GM19099 (cell line): ENCODE measurements around the gene GLT1D1.

Source experiments
- POLR2A ChIP-seq: IDR thresholded peaks from 3 replicates; pipeline ENCODE4 v1.6.1; 2011; ENCODE audit warnings: low read depth; ENCODE audit not compliant: insufficient read length; ENCODE audit errors: extremely low read depth

GLT1D1 gene

DNA sequence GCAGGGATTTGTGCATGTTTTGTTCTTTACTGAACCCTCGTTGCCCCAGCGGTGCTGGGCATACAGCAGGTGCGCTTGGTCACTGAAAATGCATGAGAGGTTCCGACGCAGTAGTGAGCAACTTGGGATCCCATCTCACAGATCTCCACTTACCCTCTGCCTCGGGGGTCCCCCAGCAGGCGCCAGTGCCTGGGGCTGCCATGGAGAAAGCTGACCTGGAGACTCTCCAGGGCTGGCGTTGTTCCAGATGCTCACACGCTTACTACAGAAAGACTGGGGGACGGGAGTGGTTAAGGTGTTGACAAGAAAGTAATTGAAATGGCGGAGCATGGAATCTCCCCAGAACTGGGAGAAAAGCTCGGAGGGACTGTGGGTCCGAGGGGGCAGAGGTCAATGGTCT is 14.2 kb downstream of the GLT1D1 start:
- TF ChIP-seq POLR2A: no peak

DNA sequence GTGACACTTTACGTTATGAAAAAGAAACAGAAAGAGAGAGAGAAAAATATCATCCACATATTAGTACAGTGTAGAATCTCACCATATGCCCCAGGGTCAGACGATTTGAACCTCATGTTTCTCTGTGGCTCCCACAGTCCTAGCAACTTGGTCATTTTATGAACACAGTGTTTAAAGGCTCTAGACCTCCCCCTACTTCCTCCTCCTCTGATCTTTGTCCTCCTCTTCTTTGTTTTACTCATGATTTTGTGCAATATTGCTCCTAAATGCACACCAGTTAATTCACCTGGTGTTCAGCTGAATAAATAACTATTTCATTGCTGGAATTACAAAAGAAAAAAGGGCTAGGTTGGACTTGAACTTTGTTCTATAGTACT is 18.2 kb downstream of the GLT1D1 start:
- no peak for TF ChIP-seq POLR2A

DNA sequence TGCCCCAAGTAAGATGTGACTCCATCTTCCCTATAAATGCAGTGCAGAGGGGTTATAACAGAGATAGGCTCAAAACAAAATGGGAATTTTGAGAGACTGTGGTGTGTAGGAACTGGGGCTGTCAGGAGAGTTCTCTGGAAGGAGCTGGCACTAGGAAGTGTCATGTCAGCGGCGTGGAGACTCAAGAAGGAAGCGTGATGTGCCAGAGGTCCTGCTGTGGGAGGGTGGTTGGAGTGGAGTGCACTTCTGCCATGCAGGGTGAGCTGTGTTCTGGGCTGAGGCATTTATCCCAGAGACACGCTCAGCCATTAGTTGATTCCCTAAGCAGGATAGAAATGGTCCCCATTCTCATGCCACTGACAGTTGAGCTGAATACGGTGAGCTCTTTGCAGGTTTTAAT is 19.0 kb downstream of the GLT1D1 start:
- TF ChIP-seq POLR2A: no peak

DNA sequence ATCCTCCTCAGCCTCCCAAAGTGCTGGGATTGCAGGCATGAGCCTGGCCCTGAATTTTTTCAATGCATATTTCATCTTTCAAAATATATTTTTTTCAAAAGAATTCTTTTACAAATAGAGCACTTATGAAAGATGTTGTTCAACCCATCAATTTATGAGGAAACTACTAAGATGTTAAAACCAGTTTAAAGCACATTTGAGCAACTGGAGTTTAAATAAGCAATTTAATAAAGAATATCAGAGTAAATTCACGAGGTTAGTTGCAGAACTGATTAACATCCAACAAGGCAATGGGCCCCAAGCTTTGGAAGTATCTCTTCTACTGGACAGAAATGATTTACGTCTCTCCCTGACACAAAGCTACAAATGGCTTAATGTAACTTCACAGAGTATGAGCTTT is 23.3 kb downstream of the GLT1D1 start:
- TF ChIP-seq POLR2A: no peak

DNA sequence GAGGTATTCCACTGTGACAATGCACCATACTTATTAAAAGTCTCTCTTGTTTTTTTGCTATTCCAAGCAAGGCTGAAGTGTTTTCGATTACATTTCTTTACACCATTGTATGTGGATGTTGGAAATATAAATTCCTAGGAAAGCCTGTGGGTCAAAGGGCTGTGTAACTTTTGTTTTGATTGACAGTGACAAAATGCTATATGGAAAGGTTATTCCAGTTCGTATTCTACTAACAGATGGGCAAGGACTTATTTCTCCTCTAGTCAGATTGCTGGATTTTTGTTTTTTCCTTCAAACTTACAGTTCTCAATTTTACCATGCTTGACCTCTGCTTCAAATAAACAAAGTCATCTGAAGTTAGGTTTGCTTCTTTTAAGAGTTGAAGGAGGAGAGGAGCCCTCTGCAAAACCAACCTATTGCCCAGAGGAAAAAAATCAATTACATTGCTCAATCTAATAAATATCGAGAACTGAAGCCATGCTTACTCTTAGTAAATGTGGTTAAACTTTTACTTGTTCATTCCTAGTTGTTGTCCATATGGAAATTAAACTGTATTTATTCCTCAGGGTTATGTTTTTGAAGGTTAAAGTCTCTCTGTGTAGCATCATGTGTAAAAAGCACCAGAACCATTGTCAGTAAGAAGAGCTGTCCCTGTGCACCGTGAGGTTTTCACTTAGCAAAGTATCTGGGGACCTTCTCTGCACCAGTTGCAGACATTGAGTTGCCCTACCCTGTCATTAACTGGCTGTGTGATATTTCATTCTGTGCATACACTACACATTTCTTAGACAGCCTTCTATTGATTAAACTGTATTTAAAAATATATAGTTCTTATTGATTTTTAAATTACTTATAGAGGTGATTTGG is 26.9 kb downstream of the GLT1D1 start:
- no peak for TF ChIP-seq POLR2A

DNA sequence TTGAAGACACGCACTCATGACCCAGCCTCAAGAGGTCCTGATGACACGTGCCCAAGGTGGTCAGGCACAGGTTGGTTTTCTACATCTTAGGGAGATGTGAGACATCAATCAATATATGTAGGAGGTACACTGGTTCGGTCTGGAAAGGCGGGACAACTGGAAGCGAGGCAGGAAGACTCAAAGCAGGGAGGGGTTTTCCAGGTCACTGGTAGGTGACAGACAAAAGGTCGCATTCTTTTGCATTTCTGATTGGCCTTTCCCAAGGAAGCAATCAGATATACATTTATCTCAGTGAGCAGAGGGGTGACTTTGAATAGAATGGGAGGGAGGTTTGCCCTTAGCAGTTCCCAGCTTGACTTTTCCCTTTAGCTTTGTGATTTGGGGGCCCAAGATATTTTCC is 38.6 kb downstream of the GLT1D1 start:
- TF ChIP-seq POLR2A: no peak

DNA sequence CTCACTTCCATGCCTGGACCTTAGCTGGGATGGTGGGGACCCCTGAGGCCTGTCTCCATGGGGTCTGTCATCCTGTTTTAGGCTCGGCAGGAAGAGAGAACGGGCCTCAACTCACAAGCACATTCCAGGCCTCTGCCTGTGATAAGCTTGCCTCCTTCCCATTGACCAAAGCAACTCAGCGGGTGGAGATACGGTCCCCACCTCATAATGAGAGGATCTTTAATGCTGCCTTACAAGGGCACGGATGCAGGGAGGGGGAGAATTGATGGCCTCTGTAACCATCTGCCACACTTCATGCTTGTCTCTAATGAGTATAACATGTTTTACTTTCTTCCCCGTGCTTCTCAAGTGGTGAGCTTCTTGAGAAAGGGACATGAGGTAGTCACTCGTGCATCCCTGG is 50.0 kb downstream of the GLT1D1 start:
- no peak for TF ChIP-seq POLR2A

DNA sequence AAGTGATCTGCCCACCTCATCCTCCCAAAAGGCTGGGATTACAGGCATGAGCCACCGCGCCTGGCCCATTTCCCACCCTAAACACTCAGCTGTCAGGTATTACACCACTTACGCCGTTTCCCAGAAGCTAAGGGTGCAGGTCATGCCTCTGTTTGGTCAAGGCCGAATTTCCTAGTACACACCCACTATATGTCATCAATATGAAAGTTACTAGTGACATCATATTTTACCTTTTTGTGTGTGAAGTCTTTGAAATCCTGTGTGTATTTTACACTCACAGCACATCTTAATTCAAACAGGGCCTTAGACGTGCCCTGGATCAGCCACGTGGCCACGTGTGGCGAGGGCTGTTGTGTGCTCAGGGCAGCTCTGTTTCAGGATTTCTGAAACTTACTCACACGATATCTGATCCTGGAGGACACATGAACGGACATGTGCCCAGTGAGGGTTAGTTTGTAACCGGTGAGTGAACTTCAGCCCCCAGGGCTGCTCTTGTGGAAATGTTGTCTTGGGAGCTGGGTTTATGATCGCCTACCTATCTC is 51.8 kb downstream of the GLT1D1 start:
- TF ChIP-seq POLR2A: no peak

DNA sequence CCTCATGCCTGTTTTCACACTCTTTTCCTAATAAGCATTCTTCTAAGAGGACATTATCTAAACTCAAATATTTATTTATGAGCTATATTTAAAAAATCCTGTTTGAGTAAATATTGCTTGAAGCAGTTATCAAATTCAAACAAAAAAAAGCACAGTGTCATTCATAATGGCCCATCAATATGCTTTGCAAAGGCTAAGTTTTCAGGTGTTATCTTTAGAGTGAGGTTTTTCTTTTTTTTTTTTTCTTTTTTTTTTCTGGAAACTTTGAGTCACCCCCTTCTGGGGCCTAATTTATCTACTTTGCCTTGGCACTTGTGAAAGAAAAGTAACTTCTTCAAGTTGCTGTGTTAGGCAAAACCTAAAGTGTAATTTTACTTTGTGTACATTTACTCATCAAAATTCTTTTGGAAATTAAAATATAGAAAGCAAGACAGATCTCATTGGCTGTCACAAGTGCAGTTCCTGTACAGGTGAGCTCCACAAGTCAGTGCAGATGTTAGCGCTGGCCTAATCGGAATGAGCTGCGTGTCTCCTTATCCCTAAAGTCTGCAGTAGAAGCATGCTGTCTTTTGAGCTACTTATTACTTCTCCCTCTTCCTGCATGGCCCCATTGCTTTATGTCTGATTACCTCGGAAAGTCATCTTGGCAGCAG is 53.3 kb downstream of the GLT1D1 start:
- no peak for TF ChIP-seq POLR2A

DNA sequence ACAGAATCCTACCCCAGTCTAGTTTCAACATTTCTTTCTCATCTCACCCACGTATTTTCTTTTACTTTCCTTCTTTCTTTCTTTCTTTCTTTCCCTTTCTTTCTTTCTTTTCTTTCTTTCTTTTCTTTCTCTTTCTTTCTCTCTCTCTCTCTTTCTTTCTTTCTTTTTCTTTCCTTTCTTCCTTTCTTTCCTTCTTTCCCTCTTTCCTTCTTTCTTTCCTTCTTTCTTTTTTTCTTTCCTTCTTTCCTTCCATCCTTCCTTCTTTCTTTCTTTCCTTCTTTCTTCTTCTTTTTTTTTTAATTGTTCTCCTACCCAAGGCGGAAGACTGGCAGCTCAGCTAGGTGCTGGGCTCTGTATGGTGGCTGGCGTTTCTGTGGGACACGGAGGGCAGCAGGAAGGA is 55.0 kb downstream of the GLT1D1 start:
- no peak for TF ChIP-seq POLR2A

DNA sequence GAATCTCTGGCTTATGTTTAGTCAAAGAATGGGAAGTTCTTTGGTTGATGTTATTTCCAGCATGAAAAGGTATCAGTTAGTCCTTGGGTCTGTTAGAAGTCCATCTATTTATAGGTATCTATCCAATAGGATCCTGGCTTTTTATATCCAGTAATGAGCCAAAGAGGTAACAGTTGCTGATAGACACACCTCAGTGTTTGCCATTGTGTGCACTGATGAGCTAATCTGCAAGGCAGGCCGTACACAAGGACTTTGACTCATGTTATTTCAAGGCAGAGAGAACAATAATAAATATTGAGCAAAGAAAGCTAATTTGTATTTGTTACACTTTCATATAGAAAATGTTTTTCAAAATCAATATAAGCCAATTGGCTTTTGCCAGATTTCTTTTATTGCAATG is 56.4 kb downstream of the GLT1D1 start:
- no peak for TF ChIP-seq POLR2A

DNA sequence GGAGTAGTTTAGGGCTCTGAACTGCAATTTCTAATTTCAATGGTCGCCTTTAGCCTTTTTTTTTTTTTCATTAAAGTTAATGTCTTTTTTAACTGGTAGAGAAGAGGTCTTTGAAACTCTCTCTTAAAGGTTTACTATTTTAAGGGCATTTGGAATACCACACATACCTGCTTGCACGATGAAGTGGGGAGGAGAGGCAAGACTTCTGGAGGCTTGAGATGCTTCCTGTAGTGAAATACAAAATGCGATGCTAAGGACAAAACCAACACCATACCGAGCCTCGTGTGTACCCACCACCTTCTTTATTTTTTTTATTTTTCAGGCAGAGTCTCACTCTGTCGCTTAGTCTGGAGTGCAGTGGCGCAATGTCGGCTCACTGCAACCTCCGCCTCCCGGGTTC is 57.4 kb downstream of the GLT1D1 start:
- TF ChIP-seq POLR2A: no peak

DNA sequence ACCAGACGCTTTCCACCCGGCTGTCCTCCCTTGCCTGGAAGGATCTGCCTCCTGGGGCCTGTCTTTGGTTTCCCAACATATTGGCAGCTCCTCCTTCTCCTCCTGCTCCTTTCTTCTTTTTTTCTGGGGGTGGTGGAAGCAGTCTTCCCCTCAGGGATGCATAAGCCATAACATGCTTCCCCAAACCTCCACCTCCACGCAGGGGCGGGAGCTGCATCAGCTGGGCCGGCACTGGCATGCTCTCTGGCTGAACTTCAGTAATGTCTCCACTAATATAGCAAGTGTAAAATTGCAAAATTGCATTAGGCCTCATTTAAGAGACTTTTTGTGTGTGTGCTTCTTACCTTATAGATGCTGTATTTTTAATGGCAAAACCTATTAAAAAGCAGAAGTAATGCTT is 58.6 kb downstream of the GLT1D1 start:
- no peak for TF ChIP-seq POLR2A

DNA sequence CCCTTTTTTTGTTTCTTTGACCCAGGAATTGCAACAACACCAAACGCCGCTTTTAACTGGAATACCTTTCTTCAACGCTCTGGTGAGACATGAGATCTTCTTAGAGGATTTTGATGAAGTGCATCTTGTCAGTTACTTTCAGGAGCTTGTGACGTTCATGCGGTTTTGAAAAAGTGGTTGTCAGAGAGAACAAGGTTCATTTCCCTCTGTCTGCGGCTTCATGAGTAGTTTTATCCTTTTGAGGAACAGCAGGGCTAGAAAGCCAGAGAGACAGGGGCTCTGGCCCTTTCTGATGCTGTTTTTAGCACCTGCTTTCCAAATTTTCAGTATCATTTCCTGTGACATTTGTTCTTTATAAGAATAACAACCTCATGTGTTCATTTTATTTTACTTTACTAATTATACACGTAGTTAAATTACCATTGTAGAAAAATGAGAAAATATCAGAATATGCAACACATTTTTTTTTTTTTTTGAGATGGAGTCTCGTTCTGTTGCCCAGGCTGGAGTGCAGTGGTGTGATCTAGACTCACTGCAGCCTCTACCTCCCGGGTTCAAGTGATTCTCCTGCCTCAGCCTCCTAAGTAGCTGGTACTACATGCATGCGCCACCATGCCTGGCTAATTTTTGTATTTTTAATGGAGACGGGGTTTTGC is 61.8 kb downstream of the GLT1D1 start:
- TF ChIP-seq POLR2A: no peak

DNA sequence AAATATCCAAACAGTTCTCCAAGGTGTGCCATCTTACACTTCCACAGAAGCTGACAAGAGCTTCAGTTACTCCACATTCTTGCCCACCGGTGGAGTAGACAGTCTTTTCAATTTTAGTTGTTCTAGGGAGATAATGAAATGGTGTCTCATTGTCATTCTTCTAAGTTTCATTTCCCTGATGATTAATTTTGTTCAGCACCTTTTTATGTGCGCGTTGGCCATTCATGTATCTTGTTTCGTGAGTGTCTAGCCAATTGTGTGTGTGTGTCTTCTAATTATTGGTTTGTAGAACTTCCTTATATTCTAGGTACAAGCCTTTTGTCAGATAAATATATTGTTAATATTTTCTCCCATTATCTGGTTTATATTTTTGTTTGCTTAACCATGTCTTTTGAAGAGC is 63.1 kb downstream of the GLT1D1 start:
- no peak for TF ChIP-seq POLR2A
